HepG2 (cell line): Measurements from ENCODE around the gene NTN5. TPM values are rescaled to one million over a fixed set of nuclear protein-coding genes. Genes with fewer than 3 reads are reported as not detected.

Source experiments
- BRCA1 ChIP-seq: sonication (generic); formaldehyde crosslinking; IDR thresholded peaks from 2 replicates; pipeline ENCODE4 v1.4.0; 2020; ENCODE audit warnings: missing genetic modification reagents
- CBX5 ChIP-seq: sonication (generic); formaldehyde crosslinking; IDR thresholded peaks from 2 replicates; pipeline ENCODE4 v1.4.0; 2020; ENCODE audit warnings: missing genetic modification reagents, borderline replicate concordance
- GMEB1 ChIP-seq: sonication (generic); formaldehyde crosslinking; IDR thresholded peaks from 2 replicates; pipeline ENCODE4 v1.5.1; 2020; ENCODE audit warnings: missing genetic modification reagents, mild to moderate bottlenecking, borderline replicate concordance
- GMEB2 ChIP-seq: IDR thresholded peaks from 2 replicates; pipeline ENCODE4 v1.6.1; 2016; ENCODE audit warnings: missing biosample characterization, missing genetic modification reagents, low read depth
- HNRNPK ChIP-seq: fragments of 200-400 bp; formaldehyde crosslinking; IDR thresholded peaks from 2 replicates; pipeline ENCODE4 v1.6.1; 2018; ENCODE audit warnings: low read length, low read depth, moderate library complexity, mild to moderate bottlenecking; ENCODE audit not compliant: poor library complexity, severe bottlenecking
- KLF9 ChIP-seq: IDR thresholded peaks from 2 replicates; pipeline ENCODE4 v1.6.1; 2016; ENCODE audit warnings: low read depth
- NRL ChIP-seq: sonication (generic); formaldehyde crosslinking; IDR thresholded peaks from 2 replicates; pipeline ENCODE4 v1.5.0; 2020; ENCODE audit warnings: missing genetic modification reagents, mild to moderate bottlenecking, moderate library complexity, borderline replicate concordance
- RBM22 ChIP-seq: fragments of 200-400 bp; formaldehyde crosslinking; optimal IDR thresholded peaks from 2 replicates; pipeline ENCODE3; 2017; ENCODE audit warnings: mild to moderate bottlenecking, low read length, moderate library complexity
- SETDB1 ChIP-seq: sonication (generic); formaldehyde crosslinking; IDR thresholded peaks from 2 replicates; pipeline ENCODE4 v1.5.1; 2020; ENCODE audit warnings: missing genetic modification reagents, mild to moderate bottlenecking, borderline replicate concordance
- SMC3 ChIP-seq: IDR thresholded peaks from 2 replicates; pipeline ENCODE4 v1.6.1; 2011; ENCODE audit warnings: low read length, improper control_type of control experiment
- SRSF1 ChIP-seq: fragments of 200-400 bp; formaldehyde crosslinking; optimal IDR thresholded peaks from 2 replicates; pipeline ENCODE3; 2017; ENCODE audit warnings: mild to moderate bottlenecking, low read depth, low read length, moderate library complexity
- STAT5B ChIP-seq: sonication (generic); formaldehyde crosslinking; IDR thresholded peaks from 2 replicates; pipeline ENCODE4 v1.4.0; 2020; ENCODE audit warnings: missing genetic modification reagents
- TEAD2 ChIP-seq: sonication (generic); formaldehyde crosslinking; IDR thresholded peaks from 2 replicates; pipeline ENCODE4 v1.9.0; 2021; ENCODE audit warnings: missing genetic modification reagents
- ZBTB38 ChIP-seq: sonication (generic); formaldehyde crosslinking; IDR thresholded peaks from 2 replicates; pipeline ENCODE4 v1.5.1; 2020; ENCODE audit warnings: mild to moderate bottlenecking, missing genetic modification reagents
- ZFP41 ChIP-seq: sonication (generic); formaldehyde crosslinking; IDR thresholded peaks from 2 replicates; pipeline ENCODE4 v1.4.0; 2020; ENCODE audit warnings: mild to moderate bottlenecking, missing genetic modification reagents, borderline replicate concordance
- ZNF33B ChIP-seq: sonication (generic); formaldehyde crosslinking; IDR thresholded peaks from 2 replicates; pipeline ENCODE4 v1.5.1; 2020; ENCODE audit warnings: mild to moderate bottlenecking, missing genetic modification reagents
- ZNF484 ChIP-seq: sonication (generic); formaldehyde crosslinking; IDR thresholded peaks from 2 replicates; pipeline ENCODE4 v1.5.1; 2020; ENCODE audit warnings: mild to moderate bottlenecking, low read depth, missing genetic modification reagents, borderline replicate concordance
- ZNF781 ChIP-seq: sonication (generic); formaldehyde crosslinking; IDR thresholded peaks from 2 replicates; pipeline ENCODE4 v1.5.1; 2020; ENCODE audit warnings: borderline replicate concordance, mild to moderate bottlenecking, missing genetic modification reagents; ENCODE audit errors: not compliant biosample characterization
- ZSCAN22 ChIP-seq: sonication (generic); formaldehyde crosslinking; IDR thresholded peaks from 2 replicates; pipeline ENCODE4 v1.4.0; 2020; ENCODE audit warnings: mild to moderate bottlenecking, missing genetic modification reagents
- polyA plus RNA-seq, 8 experiments: library from polyadenylated mRNA; depleted of rRNA in 3 of 8; stranded (reverse) in 7 of 8; unstranded in 1 of 8; fragments of >200 nt; fragmentation: Illumina TruSeq in 4 of 8; extraction: Trizol in 4 of 8; gene quantifications; 2 replicates each; pipeline versions ENCODE4 v1.2.1 to v1.2.3, GENCODE V29; 2011 to 2016; ENCODE audit warnings: low read depth in 4 of 8, missing spikeins in 1 of 8, mixed read lengths in 1 of 8; ENCODE audit not compliant: insufficient read depth in 1 of 8
- total RNA-seq, 5 experiments: library from RNA; depleted of rRNA; stranded (reverse); fragments of >200 nt; fragmentation: Illumina TruSeq; extraction: Trizol; gene quantifications; 2 replicates each; pipeline ENCODE4 v1.2.3, GENCODE V29; 2016; ENCODE audit warnings: low read depth in 1 of 5
- TF ChIP-seq, protein P1 (sequence below): sonication (generic); formaldehyde crosslinking; IDR thresholded peaks from 2 replicates; pipeline ENCODE4 v1.5.0; 2020; ENCODE audit warnings: missing genetic modification reagents
- TF ChIP-seq, protein P2 (sequence below): sonication (generic); formaldehyde crosslinking; IDR thresholded peaks from 2 replicates; pipeline ENCODE4 v1.5.0; 2020; ENCODE audit warnings: mild to moderate bottlenecking, missing genetic modification reagents, moderate library complexity
- TF ChIP-seq, protein P3 (sequence below): sonication (generic); formaldehyde crosslinking; IDR thresholded peaks from 2 replicates; pipeline ENCODE4 v1.8.0; 2022; ENCODE audit warnings: missing genetic modification reagents, mild to moderate bottlenecking, inconsistent platforms, borderline replicate concordance

NTN5 gene
- total and polyA plus RNA-seq, 2 of the 13 experiments (the other 11 are each of a cell fraction or from before 2014, with no cell fraction given) = 0.05 TPM; not detected in 1

DNA sequence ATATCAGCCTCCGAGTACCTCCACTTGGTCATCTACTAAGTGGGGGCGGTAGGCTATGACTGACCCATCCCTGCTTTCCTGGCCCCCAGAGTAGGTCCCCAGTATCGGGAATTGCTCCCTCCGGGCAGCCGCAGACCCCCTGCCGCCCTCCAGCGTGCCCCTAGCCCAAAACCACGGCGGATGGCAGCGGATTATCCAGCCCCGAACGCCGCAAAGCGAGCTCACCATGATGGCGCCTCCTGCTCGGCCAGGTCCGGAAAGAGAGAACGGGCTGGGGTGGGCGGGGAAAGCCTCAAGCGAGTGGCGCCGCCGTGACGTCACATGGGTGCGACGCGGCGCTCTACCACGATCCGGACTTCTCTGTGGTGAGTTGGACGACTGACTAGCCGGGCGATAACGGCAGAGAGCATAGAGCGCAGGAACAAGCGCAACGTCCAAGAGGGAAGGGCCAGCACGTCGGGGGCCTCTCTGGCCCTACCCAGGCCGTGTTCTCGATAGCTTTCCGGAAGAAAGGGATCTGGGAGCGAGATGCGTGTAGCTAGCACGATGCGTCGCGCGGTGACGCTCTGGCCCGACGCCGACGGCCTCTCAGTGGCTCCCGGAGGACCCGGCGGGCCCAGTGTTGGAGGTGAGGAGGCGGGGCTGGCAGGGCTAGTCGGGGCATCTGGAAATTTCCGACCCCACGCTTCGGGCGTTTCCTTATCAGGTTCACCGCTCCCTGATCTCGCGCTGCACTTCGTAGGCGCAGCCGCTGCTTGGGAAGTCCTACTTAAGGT lies 53.7 kb downstream of the NTN5 start, which contains the start of the genes RPL18 and SPHK2 (continued):
- TF ChIP-seq GMEB1 (CRISPR knock-in tag) (peak; percentile 100), ZSCAN22 (CRISPR knock-in tag) (0 out of 2 replicates have a peak, but pooled peaks have one; percentile 25), SETDB1 (no peak), BRCA1 (CRISPR knock-in tag) (0 out of 2 replicates have a peak, but pooled peaks have one; percentile 14), SRSF1 (peak; percentile 100), NRL (CRISPR knock-in tag) (peak; percentile 94), TEAD2 (CRISPR knock-in tag) (no peak), KLF9 (CRISPR knock-in tag) (0 out of 2 replicates have a peak, but pooled peaks have one; percentile 47), HNRNPK (no peak), ZNF33B (CRISPR knock-in tag) (no peak; the same call in none of the 2 replicates), ZNF484 (CRISPR knock-in tag) (no peak), ZFP41 (CRISPR knock-in tag) (peak; percentile 60; the same call in 1 of the 2 replicates), RBM22 (no peak), ZBTB38 (CRISPR knock-in tag) (peak; percentile 69), CBX5 (CRISPR knock-in tag) (peak; percentile 72; the same call in 1 of the 2 replicates), ZNF781 (CRISPR knock-in tag) (peak; percentile 74), STAT5B (CRISPR knock-in tag) (no peak; the same call in 1 of the 2 replicates), SMC3 (no peak), GMEB2 (CRISPR knock-in tag) (peak; percentile 100)
- TF ChIP-seq, protein P1, sequence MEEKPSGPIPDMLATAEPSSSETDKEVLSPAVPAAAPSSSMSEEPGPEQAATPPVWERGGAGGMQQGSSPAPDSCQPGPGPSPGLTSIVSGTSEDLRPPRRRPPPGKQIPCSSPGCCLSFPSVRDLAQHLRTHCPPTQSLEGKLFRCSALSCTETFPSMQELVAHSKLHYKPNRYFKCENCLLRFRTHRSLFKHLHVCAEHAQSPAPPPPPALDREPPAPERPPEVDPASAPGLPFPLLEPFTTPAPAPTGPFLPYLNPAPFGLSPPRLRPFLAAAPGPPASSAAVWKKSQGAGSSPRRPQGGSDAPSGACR = peak; percentile 95
- TF ChIP-seq, protein P2, sequence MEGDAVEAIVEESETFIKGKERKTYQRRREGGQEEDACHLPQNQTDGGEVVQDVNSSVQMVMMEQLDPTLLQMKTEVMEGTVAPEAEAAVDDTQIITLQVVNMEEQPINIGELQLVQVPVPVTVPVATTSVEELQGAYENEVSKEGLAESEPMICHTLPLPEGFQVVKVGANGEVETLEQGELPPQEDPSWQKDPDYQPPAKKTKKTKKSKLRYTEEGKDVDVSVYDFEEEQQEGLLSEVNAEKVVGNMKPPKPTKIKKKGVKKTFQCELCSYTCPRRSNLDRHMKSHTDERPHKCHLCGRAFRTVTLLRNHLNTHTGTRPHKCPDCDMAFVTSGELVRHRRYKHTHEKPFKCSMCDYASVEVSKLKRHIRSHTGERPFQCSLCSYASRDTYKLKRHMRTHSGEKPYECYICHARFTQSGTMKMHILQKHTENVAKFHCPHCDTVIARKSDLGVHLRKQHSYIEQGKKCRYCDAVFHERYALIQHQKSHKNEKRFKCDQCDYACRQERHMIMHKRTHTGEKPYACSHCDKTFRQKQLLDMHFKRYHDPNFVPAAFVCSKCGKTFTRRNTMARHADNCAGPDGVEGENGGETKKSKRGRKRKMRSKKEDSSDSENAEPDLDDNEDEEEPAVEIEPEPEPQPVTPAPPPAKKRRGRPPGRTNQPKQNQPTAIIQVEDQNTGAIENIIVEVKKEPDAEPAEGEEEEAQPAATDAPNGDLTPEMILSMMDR (CRISPR knock-in tag) = peak; percentile 41
- TF ChIP-seq, protein P3, sequence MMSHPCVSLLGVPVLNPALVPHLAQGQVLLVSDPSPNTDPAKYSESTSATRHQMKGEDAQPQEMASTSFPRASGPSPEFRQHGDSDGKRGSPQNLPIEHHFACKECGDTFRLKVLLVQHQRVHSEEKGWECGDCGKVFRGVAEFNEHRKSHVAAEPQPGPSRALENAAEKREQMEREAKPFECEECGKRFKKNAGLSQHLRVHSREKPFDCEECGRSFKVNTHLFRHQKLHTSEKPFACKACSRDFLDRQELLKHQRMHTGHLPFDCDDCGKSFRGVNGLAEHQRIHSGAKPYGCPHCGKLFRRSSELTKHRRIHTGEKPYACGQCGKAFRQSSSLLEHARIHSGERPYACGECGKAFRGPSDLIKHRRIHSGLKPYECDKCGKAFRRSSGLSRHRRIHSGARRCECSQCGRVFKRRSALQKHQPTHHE (CRISPR knock-in tag) = peak; percentile 88; the same call in 1 of the 2 replicates
